ENCODE measurements around the gene ATF7. TPM values are rescaled to one million over a fixed set of nuclear protein-coding genes. Genes with fewer than 3 reads are reported as not detected.
"Not testable (repeated sequence)": the region's sequence is repeated elsewhere in the genome, so short reads cannot be mapped to it uniquely, and the experiment has no call there.

ATF7 gene
- 4.1 TPM for total RNA-seq

DNA sequence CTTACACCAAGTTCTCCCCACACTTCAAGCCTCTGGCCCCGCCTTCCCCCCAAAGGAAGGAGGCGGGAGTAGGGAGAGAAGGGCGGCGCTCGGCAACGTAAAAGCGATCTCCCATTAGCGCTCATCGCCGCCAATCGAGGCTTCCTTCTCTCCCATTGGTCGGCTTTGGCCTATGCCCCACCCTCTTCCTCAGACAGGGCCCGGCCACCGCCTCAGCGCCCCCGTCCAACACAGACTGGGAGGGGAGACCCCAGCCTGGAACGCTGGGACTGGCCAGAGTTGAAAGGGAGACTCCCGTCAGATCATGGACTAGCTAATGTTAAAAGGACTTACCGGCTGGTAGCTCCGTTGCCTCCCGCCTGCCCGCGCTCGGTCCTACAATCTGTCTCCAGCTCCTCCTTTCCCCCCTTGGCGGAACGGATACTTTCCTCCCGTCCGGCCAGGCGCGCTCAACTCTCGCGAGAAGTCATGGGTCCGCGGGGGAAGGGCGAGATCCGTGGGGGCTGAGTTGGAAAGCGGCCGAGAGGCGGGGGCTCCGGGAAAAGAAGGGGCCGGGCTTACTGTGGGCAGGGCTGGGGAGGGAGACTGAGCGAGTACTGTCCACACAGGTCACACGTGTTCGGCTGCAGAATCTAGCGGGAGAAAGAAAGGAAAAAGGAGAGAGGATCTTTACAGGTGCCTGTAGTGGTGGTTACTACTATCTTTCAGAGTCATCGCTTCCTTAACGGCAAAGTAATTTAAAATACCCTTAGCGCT, at the start of gene ATF7:
Gene ATF7, minus strand, starts transcription at position 437 of the 756 bp plus-strand sequence. CDS start 25,382 bp downstream, outside the sequence.
- FAIRE-seq = no peak
- peak; percentile 80 to 90 for DNase-seq (ENCODE audit: low spot score in 2 of 2)

DNA sequence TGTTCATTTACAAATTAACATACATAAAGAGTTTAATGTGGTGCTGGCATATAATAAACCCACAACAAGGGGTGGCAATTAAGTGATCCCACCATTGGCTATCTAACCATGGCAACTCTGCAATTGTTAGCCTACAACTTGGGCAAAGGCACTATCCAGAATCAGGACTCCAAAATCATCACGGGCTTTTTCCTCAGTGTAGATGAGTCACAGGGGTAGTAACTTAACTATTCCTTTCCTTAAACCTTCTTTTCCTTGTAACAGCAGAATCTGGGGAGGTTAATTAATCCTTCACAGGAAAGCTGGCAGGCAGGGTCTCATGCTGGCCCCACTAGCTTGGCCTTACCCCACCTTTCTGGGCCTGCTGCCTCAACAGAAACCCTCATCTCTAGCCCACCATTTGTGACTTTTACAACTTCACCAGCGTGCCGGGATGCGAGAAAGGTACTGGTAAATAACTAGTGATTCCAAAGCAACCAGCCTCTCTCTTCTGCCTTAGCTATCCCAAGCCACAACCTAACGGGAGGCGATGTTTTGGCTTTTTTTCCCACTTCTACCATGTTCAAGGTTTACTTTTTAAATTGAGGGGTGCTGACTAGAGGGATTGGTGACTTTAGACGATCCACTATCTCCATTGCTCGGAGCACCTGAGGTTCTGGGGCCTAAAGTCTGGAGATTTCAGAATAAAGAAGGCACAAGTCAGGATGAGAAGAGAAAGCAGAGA, 49.0 kb upstream of the ATF7 start:
- no peak for DNase-seq (ENCODE audit: low spot score in 2 of 2)

DNA sequence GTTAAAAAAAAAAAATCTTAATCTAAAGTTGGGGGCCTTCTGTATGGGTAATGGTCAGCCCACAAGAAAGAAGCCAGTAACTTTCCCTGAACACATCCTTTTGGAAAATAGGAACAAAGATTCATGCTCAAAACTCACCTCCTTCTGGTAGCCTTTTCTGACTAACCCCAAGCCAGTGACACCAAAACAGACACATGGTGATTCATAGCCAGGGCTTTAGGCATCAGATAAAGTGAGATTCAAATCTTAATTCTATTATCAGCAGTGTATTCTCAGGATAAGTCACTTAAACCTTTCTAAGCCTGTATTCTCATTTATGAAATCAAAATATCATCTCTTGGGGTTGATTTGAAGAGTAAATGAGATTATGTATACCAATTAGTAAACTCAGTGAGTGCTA, 44.8 kb upstream of the ATF7 start:
- FAIRE-seq (no peak), DNase-seq (ENCODE audit: low spot score in 2 of 2) (no peak)

More for the DNA sequence above, 49.0 kb upstream of the ATF7 start:
- no peak for FAIRE-seq

DNA sequence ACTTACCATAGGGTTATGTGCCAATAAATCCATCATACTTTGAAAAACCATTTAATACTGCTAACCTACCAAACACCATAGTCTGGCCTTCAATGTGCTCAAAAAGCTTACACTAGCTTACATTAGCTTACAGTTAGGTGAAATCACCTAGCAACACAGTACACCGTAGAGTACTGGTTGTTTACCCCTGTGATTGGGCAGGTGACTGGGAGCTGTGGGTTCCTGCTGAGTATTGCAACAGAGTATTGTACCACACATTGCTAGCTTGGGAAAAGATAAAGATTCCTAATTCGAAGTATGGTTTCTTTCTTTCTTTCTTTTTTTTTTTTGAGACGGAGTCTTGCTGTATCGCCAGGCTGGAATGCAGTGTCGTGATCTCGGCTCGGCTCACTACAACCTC, 44.1 kb upstream of the ATF7 start:
- no peak for FAIRE-seq
- DNase-seq (ENCODE audit: low spot score in 2 of 2) = no peak

DNA sequence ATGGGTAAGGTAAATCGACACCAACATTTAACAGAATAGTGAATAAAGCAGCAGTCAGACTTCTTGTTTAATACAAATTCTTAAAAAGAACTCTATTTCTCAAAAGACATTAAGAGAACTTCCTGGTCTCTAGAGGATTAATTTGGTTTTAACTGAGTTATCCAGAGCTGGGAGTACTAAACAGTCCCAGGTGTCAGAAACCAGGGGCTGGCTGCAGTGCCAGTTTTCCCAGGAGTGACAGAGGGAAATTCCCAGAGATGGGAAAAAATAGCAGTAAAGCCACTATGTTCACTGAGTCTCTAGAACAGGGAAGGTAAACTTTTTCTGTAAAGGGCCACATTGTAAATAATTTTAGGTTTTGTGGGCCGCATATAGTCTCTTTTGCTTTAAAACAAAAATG, 40.9 kb upstream of the ATF7 start:
- no peak for FAIRE-seq
- DNase-seq (ENCODE audit: low spot score in 2 of 2) = no peak

DNA sequence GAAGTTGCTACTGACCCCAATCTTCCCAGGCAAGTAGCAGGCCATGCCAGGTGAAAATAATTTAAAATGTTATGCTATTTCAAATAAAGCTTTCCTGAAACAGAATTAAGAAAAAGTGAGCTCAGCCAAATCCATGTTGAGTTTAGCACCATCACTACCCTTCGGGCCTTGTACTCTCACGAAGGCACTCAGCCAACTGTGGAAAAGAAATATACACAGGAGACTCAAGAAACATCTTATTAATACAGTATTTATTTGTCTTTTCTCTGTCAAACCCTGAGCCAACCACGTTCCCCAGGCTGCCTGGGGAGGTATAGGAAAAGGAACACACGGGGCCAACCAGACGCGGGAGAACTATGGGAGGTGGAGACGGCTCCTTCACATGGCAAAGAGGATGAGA, 38.8 kb upstream of the ATF7 start:
- no peak for FAIRE-seq
- DNase-seq (ENCODE audit: low spot score in 2 of 2) = no peak

DNA sequence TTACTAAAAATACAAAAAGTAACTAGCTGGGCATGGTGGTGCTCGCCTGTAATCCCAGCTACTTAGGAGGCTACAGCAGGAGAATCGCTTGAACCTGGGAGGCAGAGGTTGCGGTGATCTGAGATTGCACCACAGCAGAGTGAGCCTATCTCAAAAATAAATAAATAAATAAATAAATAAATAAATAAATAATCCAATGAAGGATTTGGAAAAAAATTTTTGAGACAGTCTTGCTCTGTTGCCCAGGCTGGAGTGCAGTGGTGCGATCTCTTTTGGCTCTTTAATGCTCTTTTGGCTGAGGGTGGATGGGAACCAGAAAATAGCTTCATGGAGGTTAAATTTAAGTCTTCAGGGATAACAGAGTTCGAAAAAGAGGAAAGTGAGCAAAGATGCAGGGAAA, 38.0 kb upstream of the ATF7 start:
- FAIRE-seq = no peak

DNA sequence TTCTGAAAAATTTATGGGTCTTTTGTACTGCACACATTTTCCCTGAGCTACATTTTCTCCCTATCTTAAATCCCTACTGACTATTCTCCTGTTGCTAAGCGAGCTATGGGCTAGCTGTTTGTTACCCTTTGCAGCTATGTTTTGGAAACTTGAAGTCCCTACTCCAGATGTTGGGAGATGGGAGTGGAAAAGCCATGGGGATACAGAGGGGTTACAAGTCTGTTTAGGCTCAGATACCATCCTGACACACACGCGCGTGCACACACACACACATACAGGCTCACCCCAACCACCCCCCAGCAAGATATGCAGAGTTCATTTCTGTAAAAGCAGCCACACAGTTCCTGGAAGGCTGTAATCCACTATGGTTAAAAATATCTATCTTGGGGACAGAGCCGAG, 33.9 kb upstream of the ATF7 start:
- DNase-seq (ENCODE audit: low spot score in 2 of 2) = no peak
- FAIRE-seq = no peak

More for the DNA sequence above, 38.0 kb upstream of the ATF7 start:
- no peak for DNase-seq (ENCODE audit: low spot score in 2 of 2)

DNA sequence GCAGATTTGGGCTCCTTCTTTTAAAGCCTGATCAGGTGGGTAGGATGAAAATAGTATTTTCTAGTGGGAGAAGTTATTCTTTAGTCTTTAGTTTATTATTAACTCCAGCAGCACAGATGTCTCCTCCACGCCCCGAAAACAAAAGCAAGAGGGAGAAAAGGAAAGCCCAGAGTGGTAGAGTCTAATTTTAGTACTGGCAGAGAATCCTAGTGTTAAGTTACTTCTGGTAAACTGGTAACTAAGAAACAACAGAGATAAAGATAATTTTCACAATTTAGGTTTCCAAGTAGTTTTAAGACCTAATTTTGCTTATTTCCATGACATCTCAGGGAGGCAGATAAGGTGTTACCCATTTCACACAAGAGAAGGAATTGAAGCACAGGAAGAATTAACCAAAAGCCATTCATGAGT, 33.4 kb upstream of the ATF7 start:
- DNase-seq (ENCODE audit: low spot score in 2 of 2) = no peak
- no peak for FAIRE-seq

DNA sequence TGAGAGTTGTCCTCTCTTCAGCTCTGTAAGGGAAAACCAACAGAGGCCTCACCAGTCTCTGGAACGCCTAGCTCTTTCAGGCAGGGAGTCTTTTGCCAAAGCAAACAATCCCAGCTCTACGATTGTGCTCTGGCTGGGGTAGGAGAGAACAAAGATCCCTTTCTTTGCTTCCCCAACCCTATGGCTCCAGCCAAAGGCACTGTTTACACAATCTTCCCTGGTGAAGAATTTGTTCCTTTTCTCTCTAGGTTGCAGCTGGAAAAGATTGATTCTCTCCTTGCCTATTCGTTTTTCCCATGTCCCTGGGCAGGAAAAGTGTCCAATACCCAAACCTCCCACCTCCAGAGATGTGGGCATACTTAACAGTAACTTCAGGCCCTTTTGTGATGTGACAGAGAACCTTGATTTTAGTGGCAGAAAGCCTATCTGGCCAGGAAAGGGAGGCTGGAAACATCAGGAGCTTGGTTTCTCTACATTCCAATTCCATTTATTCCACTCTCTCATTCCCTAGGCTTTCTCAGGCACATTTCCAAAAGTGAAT, 32.9 kb upstream of the ATF7 start:
- DNase-seq (ENCODE audit: low spot score in 2 of 2) = peak; percentile 50
- FAIRE-seq = no peak

DNA sequence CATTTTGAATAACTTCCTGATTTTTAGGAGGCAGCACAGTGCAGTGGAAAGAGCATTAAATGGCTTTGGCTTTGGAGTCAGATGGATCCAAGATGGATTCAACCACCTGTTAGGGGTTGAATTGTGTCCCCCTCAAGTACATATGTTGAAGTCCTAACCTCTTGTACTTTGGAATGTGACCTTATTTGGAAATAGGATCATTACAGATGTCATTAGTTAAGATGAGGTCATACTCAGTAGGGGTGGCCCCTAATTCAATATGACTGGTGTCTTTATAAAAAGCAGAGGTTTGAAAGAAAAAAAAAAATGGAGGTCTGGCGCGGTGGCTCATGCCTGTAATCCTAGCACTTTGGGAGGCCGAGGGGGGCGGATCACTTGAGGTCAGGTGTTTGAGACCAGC, 30.9 kb upstream of the ATF7 start:
- no peak for FAIRE-seq

DNA sequence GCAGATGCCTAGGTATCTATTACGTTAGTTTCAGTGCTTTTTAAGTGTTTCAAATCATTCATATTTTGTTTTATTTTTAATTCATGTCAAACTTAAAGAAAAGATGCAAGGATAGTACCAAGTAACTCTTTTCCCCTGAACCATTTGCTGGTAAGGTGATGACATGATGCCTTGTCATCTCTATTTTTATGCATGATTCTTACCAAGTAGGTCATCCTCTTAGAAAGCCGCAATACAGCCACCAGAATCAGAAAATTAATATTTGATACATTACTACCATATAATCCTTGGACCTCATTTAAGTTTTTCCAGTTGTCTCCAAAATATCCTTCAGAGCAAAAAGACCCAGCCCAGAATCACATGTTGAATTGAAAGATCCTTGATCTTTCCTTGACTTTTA, 27.4 kb upstream of the ATF7 start:
- DNase-seq (ENCODE audit: low spot score in 2 of 2) = no peak
- FAIRE-seq = no peak

More for the DNA sequence above, 30.9 kb upstream of the ATF7 start:
- no peak for DNase-seq (ENCODE audit: low spot score in 2 of 2)

DNA sequence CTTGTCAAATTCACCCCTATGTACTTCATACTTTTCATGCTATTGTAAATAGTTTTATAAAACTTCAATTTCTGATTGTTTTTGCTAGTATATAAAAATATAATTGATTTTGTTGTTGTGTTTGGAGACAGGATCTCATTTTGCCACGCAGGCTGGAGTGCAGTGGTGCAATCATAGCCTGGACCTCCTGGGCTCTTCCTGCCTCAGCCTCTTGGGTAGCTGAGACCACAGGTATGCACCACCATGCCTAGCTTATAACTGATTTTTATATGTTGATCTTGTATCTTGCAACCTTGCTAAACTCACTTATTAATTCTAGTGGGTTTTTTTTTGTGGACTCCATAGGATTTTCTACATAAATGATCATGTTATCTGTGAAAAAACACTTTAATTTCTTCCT, 26.2 kb upstream of the ATF7 start:
- no peak for DNase-seq (ENCODE audit: low spot score in 2 of 2)
- no peak for FAIRE-seq

DNA sequence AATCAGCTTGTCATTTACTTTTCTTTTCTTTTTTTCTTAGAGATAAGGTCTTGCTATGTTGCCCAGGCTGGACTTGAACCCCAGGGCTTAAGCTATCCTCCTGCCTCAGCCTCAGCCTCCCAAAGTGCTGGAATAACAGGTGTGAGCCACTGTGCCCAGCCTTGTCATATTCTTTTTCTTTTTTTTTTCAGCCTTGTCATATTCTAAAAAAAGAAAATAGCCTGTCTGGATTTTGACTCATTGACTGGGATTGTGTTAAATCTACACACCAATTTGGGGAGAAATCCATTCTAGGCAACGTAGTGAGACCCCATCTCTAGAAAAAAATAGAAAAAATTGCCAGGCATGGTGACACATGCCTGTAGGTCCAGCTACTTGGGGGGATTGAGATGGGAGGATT, 25.6 kb upstream of the ATF7 start:
- FAIRE-seq = no peak

DNA sequence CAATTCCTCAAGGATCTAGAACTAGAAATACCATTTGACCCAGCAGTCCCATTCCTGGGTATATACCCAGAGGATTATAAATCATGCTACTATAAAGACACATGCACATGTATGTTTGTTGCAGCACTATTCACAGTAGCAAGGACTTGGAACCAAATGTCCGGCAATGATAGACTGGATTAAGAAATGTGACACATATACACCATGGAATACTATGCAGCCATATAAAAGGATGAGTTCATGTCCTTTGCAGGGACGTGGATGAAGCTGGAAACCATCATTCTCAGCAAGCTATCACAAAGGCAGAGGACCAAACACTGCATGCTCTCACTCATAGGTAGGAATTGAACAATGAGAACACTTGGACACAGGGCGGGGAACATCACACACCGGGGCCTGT, 20.1 kb upstream of the ATF7 start:
- FAIRE-seq; DNase-seq (ENCODE audit: low spot score in 2 of 2): not testable (repeated sequence)

More for the DNA sequence above, 25.6 kb upstream of the ATF7 start:
- DNase-seq (ENCODE audit: low spot score in 2 of 2) = no peak

DNA sequence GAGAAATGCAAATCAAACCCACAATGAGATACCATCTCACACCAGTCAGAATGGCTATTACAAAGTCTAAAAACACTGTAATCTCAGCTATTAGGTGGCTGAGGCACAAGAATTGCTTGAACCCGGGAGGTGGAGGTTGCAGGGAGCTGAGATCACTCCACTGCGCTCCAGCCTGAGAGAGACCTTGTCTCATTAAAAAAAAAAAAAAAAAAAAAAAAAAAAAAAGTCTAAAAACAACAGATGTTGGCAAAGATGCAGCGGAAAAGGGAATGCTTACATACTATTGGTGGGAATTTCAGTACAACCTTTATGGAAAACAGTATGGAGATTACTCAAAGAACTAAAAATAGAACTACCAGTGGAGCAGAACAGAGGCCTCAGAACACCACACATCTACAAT, 19.0 kb upstream of the ATF7 start:
- no peak for FAIRE-seq
- no peak for DNase-seq (ENCODE audit: low spot score in 2 of 2)

DNA sequence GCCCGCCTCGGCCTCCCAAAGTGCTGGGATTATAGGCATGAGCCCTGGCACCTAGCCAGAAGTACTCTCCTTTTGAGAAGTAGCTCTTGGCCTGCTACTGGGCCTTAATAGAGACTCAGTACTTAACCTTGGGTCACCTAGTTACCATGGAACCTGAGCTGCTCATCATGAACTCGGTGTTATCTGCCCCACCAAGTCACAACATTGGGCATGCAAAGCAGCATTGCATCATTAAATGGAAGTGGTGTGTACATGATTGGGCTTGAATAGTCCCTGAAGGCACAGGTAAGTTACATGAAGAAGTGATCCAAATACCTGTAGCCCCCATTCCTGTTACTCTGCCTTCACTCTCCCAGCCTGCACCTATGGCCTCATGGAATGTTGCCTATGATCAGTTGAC, 18.0 kb upstream of the ATF7 start:
- FAIRE-seq (no peak), DNase-seq (ENCODE audit: low spot score in 2 of 2) (no peak)

DNA sequence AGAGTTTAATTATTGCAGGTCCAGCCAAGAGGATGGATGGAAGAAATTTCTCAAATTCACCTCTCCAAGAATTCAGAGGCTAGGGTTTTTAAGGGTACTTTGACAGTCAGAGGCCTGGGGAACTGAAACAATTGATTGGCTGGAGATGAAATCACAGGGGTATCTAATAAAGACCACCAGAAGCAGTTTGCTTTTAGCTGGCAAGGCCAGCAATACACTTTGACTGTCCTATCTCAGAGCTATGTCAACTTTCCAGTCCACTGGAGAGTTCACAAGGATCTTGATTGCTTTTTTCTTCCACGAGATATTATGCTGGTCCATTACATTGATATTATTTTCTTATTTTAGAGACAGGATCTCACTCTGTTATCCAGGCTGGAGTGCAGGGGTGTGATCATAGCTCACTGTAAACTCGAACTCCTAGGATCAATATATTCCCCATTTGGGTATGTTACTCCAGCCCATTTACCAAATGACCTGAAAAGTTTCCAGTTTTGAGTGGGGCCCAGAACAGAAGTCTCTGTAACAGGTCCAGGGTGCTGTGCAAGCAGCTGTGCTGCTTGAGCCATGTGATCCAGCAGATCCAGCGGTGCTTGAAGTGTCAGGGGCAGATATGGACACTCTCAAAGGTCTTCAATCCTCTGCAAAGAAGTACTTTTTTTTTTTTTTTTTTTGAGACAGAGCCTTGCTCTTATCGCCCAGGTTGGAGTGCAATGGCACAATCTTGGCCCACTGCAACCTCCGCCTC, 17.2 kb upstream of the ATF7 start:
- FAIRE-seq (no peak), DNase-seq (ENCODE audit: low spot score in 2 of 2) (no peak)

DNA sequence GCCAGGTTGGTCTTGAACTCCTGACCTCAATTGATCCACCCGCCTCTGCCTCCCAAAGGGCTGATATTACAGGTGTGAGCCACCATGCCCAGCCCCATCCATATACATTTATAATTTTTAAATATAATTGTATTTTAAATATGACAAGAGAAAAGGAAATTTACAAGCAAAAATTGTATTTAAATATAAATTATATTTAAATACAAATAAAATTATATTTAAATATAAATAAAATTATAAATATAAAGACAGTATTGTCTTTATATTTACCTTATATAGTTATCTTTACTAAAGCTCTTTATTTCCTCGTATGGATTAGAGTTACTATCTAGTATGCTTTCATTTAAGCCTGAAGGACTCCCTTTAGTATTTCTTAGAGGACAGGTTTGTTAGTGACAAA, 11.9 kb upstream of the ATF7 start:
- FAIRE-seq (peak; percentile 34), DNase-seq (ENCODE audit: low spot score in 2 of 2) (no peak)

DNA sequence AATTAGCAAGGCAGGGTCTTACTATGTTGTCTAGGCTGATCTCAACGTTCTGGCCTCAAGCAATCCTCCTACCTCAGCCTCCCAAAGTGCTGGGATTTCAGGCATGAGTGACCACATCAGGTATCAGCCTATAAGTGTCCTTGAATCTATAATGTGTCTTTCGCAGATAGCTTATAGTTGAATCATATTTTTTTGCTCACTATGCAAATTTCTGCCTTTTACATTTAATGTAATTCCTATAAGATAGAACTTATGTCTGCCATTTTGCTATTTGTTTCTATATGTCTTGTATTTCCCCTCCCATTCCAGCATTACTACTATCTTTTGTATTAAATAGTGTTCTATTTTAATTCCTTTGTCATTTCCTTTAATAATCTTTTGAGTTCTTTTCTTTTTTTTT, 10.5 kb upstream of the ATF7 start:
- FAIRE-seq (no peak), DNase-seq (ENCODE audit: low spot score in 2 of 2) (no peak)

DNA sequence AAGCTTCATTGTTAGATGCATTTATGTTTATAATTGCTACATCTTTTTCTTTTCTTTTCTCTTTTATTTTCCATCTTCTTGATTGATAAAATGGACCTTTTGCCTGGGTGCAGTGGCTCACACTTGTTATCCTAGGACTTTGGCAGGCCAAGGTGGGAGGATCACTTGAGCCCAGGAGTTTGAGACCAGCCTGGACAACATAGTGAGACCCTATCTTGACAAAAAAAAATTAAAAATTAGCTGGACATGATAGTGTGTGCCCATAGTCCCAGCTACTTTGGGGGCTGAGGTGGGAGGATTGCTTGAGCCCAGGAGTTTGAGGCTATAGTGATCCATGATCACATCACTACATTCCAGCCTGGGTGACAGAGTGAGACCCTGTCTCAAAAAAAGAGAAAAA, 9.5 kb upstream of the ATF7 start:
- DNase-seq (ENCODE audit: low spot score in 2 of 2); FAIRE-seq: not testable (repeated sequence)

Measured in frontal cortex (tissue), 4 donors.